HFFc6 (cell line): ENCODE results near the gene GATA5. TPM values are rescaled to one million over a fixed set of nuclear protein-coding genes. Genes with fewer than 3 reads are reported as not detected.

Experiments used
- DNase-seq: peaks from one replicate; pipeline ENCODE4 v3.0.0-alpha.2; 2018
- H3K27ac Mint-ChIP-seq: 2 replicates; pipeline ENCODE4 v1.8.0; 2020; ENCODE audit warnings: mild to moderate bottlenecking, mixed read lengths
- H3K27me3 Mint-ChIP-seq: 2 replicates; pipeline ENCODE4 v1.8.0; 2021; ENCODE audit warnings: mild to moderate bottlenecking, moderate library complexity, mixed read lengths; ENCODE audit not compliant: insufficient read depth
- H3K36me3 Mint-ChIP-seq: 2 replicates; pipeline ENCODE4 v1.8.0; 2021; ENCODE audit warnings: low read depth, mixed read lengths
- H3K4me1 Mint-ChIP-seq: 2 replicates; pipeline ENCODE4 v1.8.0; 2020; ENCODE audit warnings: low read depth, mixed read lengths
- H3K4me3 Mint-ChIP-seq: 2 replicates; pipeline ENCODE4 v1.8.0; 2020; ENCODE audit warnings: mild to moderate bottlenecking, moderate library complexity, mixed read lengths
- H3K9me3 Mint-ChIP-seq: 2 replicates; pipeline ENCODE4 v1.8.0; 2020; ENCODE audit warnings: mild to moderate bottlenecking, mixed read lengths
- total RNA-seq, 6 experiments: library from RNA; stranded (reverse); fragmentation: NEBNext Ultra II Directional; extraction: Animal tissue kit (Norgen Biotek cat#: 25700); gene quantifications; 2 replicates in 1 of 6; 3 replicates in 5 of 6; pipeline ENCODE4 v1.2.3, GENCODE V29; 2021
- TF ChIP-seq, protein P1 (sequence below): fragments of 200-600 bp; sonication (generic); IDR thresholded peaks from 2 replicates; pipeline ENCODE4 v1.5.0; 2021; ENCODE audit warnings: antibody characterized with exemption, mild to moderate bottlenecking

Gene GATA5
- total RNA-seq, 6 experiments from 2014 or later = not detected

DNA sequence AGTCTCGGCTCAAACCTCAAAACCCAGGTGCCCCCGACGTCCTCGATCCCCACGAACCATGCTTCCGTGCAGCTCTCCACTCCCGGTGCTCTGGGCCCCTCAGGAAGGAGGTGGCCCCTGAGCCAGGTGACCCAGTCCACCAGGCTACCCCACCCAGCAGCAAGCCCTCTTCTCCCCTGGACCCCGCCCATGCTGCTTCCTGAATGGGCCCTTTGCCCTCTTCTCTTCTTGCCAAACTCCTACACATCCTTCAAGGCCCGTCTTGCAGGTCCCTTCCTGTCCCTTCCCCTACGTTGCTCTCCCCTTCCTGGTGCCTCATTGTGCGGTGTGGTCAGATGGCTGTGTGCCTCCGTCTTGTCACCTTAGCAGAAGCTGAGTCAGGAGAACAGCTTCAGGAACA, 3.4 kb upstream of the GATA5 start:
- no peaks in the 10 kb centered on the region for H3K36me3 Mint-ChIP-seq
- H3K4me1 Mint-ChIP-seq = no peaks in the 10 kb centered on the region
- TF ChIP-seq, protein P1, sequence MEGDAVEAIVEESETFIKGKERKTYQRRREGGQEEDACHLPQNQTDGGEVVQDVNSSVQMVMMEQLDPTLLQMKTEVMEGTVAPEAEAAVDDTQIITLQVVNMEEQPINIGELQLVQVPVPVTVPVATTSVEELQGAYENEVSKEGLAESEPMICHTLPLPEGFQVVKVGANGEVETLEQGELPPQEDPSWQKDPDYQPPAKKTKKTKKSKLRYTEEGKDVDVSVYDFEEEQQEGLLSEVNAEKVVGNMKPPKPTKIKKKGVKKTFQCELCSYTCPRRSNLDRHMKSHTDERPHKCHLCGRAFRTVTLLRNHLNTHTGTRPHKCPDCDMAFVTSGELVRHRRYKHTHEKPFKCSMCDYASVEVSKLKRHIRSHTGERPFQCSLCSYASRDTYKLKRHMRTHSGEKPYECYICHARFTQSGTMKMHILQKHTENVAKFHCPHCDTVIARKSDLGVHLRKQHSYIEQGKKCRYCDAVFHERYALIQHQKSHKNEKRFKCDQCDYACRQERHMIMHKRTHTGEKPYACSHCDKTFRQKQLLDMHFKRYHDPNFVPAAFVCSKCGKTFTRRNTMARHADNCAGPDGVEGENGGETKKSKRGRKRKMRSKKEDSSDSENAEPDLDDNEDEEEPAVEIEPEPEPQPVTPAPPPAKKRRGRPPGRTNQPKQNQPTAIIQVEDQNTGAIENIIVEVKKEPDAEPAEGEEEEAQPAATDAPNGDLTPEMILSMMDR = no peak
- no peaks in the 10 kb centered on the region for H3K9me3 Mint-ChIP-seq
- H3K27me3 Mint-ChIP-seq = peaks cover 57% of the 10 kb centered on the region
- no peak overlapping the region; the same call in 1 of the 2 replicates for H3K4me3 Mint-ChIP-seq
- DNase-seq = no peak
- no peak overlapping the region for H3K27ac Mint-ChIP-seq

- DNase-seq = no peak
- H3K4me1 Mint-ChIP-seq = no peaks in the 10 kb centered on the region
- H3K27ac Mint-ChIP-seq = no peak overlapping the region
- peaks cover 52% of the 10 kb centered on the region for H3K27me3 Mint-ChIP-seq
- H3K4me3 Mint-ChIP-seq = no peak overlapping the region
- H3K36me3 Mint-ChIP-seq = no peaks in the 10 kb centered on the region
- H3K9me3 Mint-ChIP-seq = no peaks in the 10 kb centered on the region
- TF ChIP-seq, protein P1 = no peak
Measured at GRCh38 chr20:62477669-62478455, 2.1 kb upstream of the GATA5 start.

- no peaks in the 10 kb centered on the region for H3K9me3 Mint-ChIP-seq
- no peaks in the 10 kb centered on the region for H3K4me1 Mint-ChIP-seq
- peaks cover 45% of the 10 kb centered on the region for H3K27me3 Mint-ChIP-seq
- DNase-seq = no peak
- TF ChIP-seq, protein P1 = no peak
- H3K4me3 Mint-ChIP-seq = no peak overlapping the region
- H3K36me3 Mint-ChIP-seq = no peaks in the 10 kb centered on the region
- H3K27ac Mint-ChIP-seq = no peak overlapping the region
Measured at GRCh38 chr20:62476056-62476838, 452 bp upstream of the GATA5 start.

GRCh38 chr20:62475027-62475771, 596 bp downstream of the GATA5 start:
- no peak for DNase-seq
- no peak overlapping the region for H3K27ac Mint-ChIP-seq
- H3K4me1 Mint-ChIP-seq = no peaks in the 10 kb centered on the region
- TF ChIP-seq, protein P1 = no peak
- peaks cover 52% of the 10 kb centered on the region for H3K27me3 Mint-ChIP-seq
- no peaks in the 10 kb centered on the region for H3K36me3 Mint-ChIP-seq
- H3K9me3 Mint-ChIP-seq = no peaks in the 10 kb centered on the region
- H3K4me3 Mint-ChIP-seq = no peak overlapping the region

DNA sequence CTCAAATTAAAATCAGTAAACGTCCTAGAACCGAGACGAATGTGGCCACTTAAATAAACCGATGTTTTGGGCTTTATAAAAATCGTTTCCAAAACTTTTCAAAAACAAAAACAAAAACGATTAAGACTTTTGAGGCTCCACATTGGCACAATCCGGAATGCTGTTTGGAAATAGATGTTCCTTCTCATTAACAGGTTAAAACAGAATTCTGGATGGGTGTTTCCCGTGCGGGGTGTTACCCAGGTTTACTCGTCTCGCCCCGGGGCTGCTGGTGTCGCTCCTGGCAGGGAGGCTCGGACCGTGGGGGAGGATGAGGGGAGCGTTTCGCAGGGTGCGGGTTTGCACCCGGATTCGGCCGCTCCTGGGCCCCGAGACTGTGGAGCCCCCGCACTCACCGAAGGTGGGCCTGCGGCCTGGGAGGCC, 1.2 kb downstream of the GATA5 start:
- TF ChIP-seq, protein P1 = no peak
- no peaks in the 10 kb centered on the region for H3K9me3 Mint-ChIP-seq
- H3K4me1 Mint-ChIP-seq = no peaks in the 10 kb centered on the region
- DNase-seq = no peak
- H3K27me3 Mint-ChIP-seq = peaks cover 57% of the 10 kb centered on the region
- no peaks in the 10 kb centered on the region for H3K36me3 Mint-ChIP-seq
- no peak overlapping the region for H3K27ac Mint-ChIP-seq
- no peak overlapping the region for H3K4me3 Mint-ChIP-seq
